ENCODE measurements around the gene A1CF. TPM values are rescaled to one million over a fixed set of nuclear protein-coding genes. Genes with fewer than 3 reads are reported as not detected.

Gene A1CF
- total and polyA plus RNA-seq, 10 of the 15 experiments (the other 5 are each of a cell fraction or from before 2014, with no cell fraction given) = 0.10 TPM; not detected in 9

- TF ChIP-seq CTCF (IDR thresholded peaks at IDR 0.05 in 2 of 3, conservative IDR thresholded peaks at IDR 0.05 in 1 of 3; ENCODE audit: control insufficient read depth in 2 of 3, extremely low read depth in 1 of 3, insufficient read depth in 1 of 3, low read depth in 3 of 3, low read length in 3 of 3) (no peak), NFXL1 (IDR thresholded peaks at IDR 0.05; ENCODE audit: borderline replicate concordance) (no peak), BRCA1 (IDR thresholded peaks at IDR 0.05; ENCODE audit: low read depth, low read length) (no peak)
Measured at GRCh38 chr10:50824782-50825181, 60.6 kb downstream of the A1CF start (continued).

GRCh38 chr10:50823789-50824188, 61.6 kb downstream of the A1CF start:
- ATAC-seq = no peak
- ChIA-PET POLR2A (no interaction called here), RAD21 (ENCODE audit: unreplicated experiment) (no interaction called here), CTCF (no interaction called here), SMC1A (ENCODE audit: uncharacterized antibody, unreplicated experiment) (no interaction called here)
- BruUV-seq (replicated peaks) = no TSS peak
- no peak for FAIRE-seq
- Histone ChIP-seq H2AFZ (ENCODE audit: control insufficient read depth, low read depth, low read length) (no peak overlapping the region), H3K4me2 (ENCODE audit: control insufficient read depth, insufficient read depth) (no peak overlapping the region), H3K27ac (ENCODE audit: control insufficient read depth, insufficient read depth) (no peak overlapping the region), H3K4me1 (ENCODE audit: control insufficient read depth, insufficient read depth, low read length) (no peaks in the 10 kb centered on the region), H3K79me2 (ENCODE audit: control insufficient read depth, insufficient read depth, low read length) (no peaks in the 10 kb centered on the region), H3K27me3 (replicated peaks in 1 of 2; ENCODE audit: control insufficient read depth in 2 of 2, insufficient read depth in 2 of 2, low read length in 1 of 2) (peaks cover 0 to 10% of the 10 kb centered on the region in 2 experiments; a peak in 2 of 4 replicates), H3K9me3 (replicated peaks; ENCODE audit: control insufficient read depth, insufficient read depth, low read length) (no peaks in the 10 kb centered on the region), H3K36me3 (ENCODE audit: control insufficient read depth in 2 of 2, insufficient read depth in 2 of 2, low read length in 1 of 2) (no peaks in the 10 kb centered on the region), H4K20me1 (ENCODE audit: control insufficient read depth, insufficient read depth) (no peaks in the 10 kb centered on the region), H3K9ac (ENCODE audit: control insufficient read depth, insufficient read depth, low read length) (no peak overlapping the region), H3K4me3 (no peak overlapping the region)
- TF ChIP-seq NR2F1 (conservative IDR thresholded peaks at IDR 0.05) (no peak), ZBTB11 (CRISPR knock-in tag; IDR thresholded peaks at IDR 0.05) (no peak), PAX5 (IDR thresholded peaks at IDR 0.05; ENCODE audit: borderline replicate concordance, low read depth, low read length) (no peak), SMC3 (IDR thresholded peaks at IDR 0.05; ENCODE audit: borderline replicate concordance, low read length) (no peak), HDAC6 (IDR thresholded peaks at IDR 0.05; ENCODE audit: unreplicated experiment) (no peak), SMAD5 (IDR thresholded peaks at IDR 0.05; ENCODE audit: low read depth) (no peak), MXI1 (IDR thresholded peaks at IDR 0.05; ENCODE audit: low read depth, low read length) (no peak), NFIC (IDR thresholded peaks at IDR 0.05; ENCODE audit: low read depth, low read length) (no peak), RFX5 (IDR thresholded peaks at IDR 0.05; ENCODE audit: low read depth, low read length) (no peak), POLR2A (IDR thresholded peaks at IDR 0.05; ENCODE audit: low read depth, low read length) (no peak), WRNIP1 (IDR thresholded peaks at IDR 0.05; ENCODE audit: borderline replicate concordance, low read depth, low read length) (no peak), RB1 (IDR thresholded peaks at IDR 0.05; ENCODE audit: borderline replicate concordance) (no peak), NFXL1 (IDR thresholded peaks at IDR 0.05; ENCODE audit: borderline replicate concordance) (no peak), GABPA (IDR thresholded peaks at IDR 0.05; ENCODE audit: low read depth) (no peak), STAT3 (IDR thresholded peaks at IDR 0.05; ENCODE audit: low read depth, low read length) (no peak), ATF2 (IDR thresholded peaks at IDR 0.05; ENCODE audit: low read length) (no peak), FOS (IDR thresholded peaks at IDR 0.05; ENCODE audit: borderline replicate concordance, extremely low read depth, insufficient read length) (no peak), POLR2AphosphoS5 (IDR thresholded peaks at IDR 0.05; ENCODE audit: low read length) (no peak)
- DNase-seq (ENCODE audit: low read depth, low spot score) = no peak
- in situ Hi-C loops (cut with MboI) (no loop called here), intact Hi-C loops (cut with micrococcal nuclease; ENCODE audit: unreplicated experiment) (no loop called here)
- WGBS (ENCODE audit: insufficient coverage, insufficient replicate concordance, low lambda C conversion rate, missing lambda C conversion rate) = 1% methylated on average over 4 of the region's 4 CpGs

Data from GM12878 (cell line).